ENCODE results near the gene FNBP1.

FNBP1 gene

GRCh38 chr9:130042885-130043653, at the start of gene FNBP1:
Gene FNBP1 (minus strand): TSS chr9:130043189. CDS start chr9:130042975, 214 bp downstream.
- DNase-seq (ENCODE audit: low read depth) = peak; percentile 75
- H3K4me3 ChIP-seq (replicated peaks; ENCODE audit: low read depth, low read length) = peak within 1 kb of the TSS; percentile 90
- TF ChIP-seq CTCF (IDR thresholded peaks at IDR 0.05; ENCODE audit: low read length, missing control alignments) = no peak

GRCh38 chr9:130090915-130091314, 47.9 kb upstream of the FNBP1 start:
- TF ChIP-seq CTCF (IDR thresholded peaks at IDR 0.05; ENCODE audit: low read length, missing control alignments) = no peak
- H3K4me3 ChIP-seq (replicated peaks; ENCODE audit: low read depth, low read length) = no peak overlapping the region
- DNase-seq (ENCODE audit: low read depth) = no peak

- no peak overlapping the region for H3K4me3 ChIP-seq (replicated peaks; ENCODE audit: low read depth, low read length)
- no peak for DNase-seq (ENCODE audit: low read depth)
- no peak for TF ChIP-seq CTCF (IDR thresholded peaks at IDR 0.05; ENCODE audit: low read length, missing control alignments)
Measured at GRCh38 chr9:130089141-130089540, 46.2 kb upstream of the FNBP1 start.

GRCh38 chr9:130088051-130088450, 45.1 kb upstream of the FNBP1 start:
- DNase-seq (ENCODE audit: low read depth) = no peak
- no peak overlapping the region for H3K4me3 ChIP-seq (replicated peaks; ENCODE audit: low read depth, low read length)
- no peak for TF ChIP-seq CTCF (IDR thresholded peaks at IDR 0.05; ENCODE audit: low read length, missing control alignments)

GRCh38 chr9:130084337-130084736, 41.3 kb upstream of the FNBP1 start:
- TF ChIP-seq CTCF (IDR thresholded peaks at IDR 0.05; ENCODE audit: low read length, missing control alignments) = no peak
- no peak for DNase-seq (ENCODE audit: low read depth)
- H3K4me3 ChIP-seq (replicated peaks; ENCODE audit: low read depth, low read length) = no peak overlapping the region

- TF ChIP-seq CTCF (IDR thresholded peaks at IDR 0.05; ENCODE audit: low read length, missing control alignments) = no peak
- H3K4me3 ChIP-seq (replicated peaks; ENCODE audit: low read depth, low read length) = no peak overlapping the region
- no peak for DNase-seq (ENCODE audit: low read depth)
Measured at GRCh38 chr9:130078547-130078946, 35.6 kb upstream of the FNBP1 start.

- peak; percentile 89 for DNase-seq (ENCODE audit: low read depth)
- H3K4me3 ChIP-seq (replicated peaks; ENCODE audit: low read depth, low read length) = no peak overlapping the region
- TF ChIP-seq CTCF (IDR thresholded peaks at IDR 0.05; ENCODE audit: low read length, missing control alignments) = no peak
Measured at GRCh38 chr9:130073373-130073772, 30.4 kb upstream of the FNBP1 start.
